Right renal pelvis (tissue), 4 donors: Measurements from ENCODE around the gene YJEFN3. TPM values are rescaled to one million over a fixed set of nuclear protein-coding genes. Genes with fewer than 3 reads are reported as not detected.

Experiments
- DNase-seq, 4 donors: peaks; one replicate each; pipeline ENCODE4 v3.0.0-alpha.2; 2013; ENCODE audit warnings: low read depth in 4 of 4, low spot score in 3 of 4, missing footprints in 1 of 4
- polyA plus RNA-seq, 4 donors: library from polyadenylated mRNA; unstranded; fragments of 120-200 nt; gene quantifications; one replicate each; pipeline ENCODE4 v1.2.1, GENCODE V29; 2013; ENCODE audit not compliant: insufficient read length in 4 of 4

The YJEFN3 gene
- polyA plus RNA-seq, 4 donors = 5.1 to 10.0 (median 6.2) TPM

- DNase-seq = no peak
Measured at GRCh38 chr19:19549804-19550464, 21.2 kb downstream of the YJEFN3 start.

GRCh38 chr19:19550485-19550929 is 21.8 kb downstream of the YJEFN3 start:
- no peak for DNase-seq

- no peak for DNase-seq
Measured at GRCh38 chr19:19550972-19551852, 22.5 kb downstream of the YJEFN3 start.

DNA sequence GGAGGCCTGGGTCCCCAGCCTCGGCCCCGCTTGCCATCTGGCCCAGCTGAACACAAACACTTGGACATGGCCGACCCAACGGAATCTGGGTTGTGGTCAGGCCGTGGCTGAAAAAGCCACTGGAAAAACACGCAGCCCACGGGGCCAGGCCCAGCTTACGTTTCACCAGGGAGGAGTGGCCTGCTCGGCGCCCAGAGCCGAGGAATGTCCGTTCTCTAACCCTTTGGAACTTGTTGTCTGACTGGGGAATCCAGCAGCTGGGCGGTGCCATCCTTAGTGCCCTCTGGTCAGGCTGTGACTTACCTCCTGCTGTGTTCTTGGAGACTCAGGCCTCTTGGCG is 23.1 kb downstream of the YJEFN3 start:
- no peak for DNase-seq

- no peak for DNase-seq
Measured at GRCh38 chr19:19552798-19553197, 24.1 kb downstream of the YJEFN3 start.

DNA sequence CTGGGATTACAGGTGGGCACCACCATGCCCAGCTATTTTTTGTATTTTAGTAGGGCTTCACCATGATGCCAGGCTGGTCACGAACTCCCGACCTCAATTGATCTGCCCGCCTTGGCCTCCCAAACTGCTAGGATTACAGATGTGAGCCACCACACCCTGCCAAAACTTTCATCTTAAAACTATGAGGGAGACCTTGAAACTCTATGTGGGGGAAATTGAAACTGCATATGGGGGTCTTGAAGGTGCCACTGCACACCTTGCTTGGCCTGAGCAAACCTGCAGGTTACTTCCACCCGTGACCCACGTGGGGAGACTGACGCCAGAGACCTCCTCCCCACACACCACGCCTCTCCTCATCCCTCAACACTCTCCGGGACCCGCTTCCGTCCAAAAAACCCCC is 25.0 kb downstream of the YJEFN3 start:
- DNase-seq = no peak

DNA sequence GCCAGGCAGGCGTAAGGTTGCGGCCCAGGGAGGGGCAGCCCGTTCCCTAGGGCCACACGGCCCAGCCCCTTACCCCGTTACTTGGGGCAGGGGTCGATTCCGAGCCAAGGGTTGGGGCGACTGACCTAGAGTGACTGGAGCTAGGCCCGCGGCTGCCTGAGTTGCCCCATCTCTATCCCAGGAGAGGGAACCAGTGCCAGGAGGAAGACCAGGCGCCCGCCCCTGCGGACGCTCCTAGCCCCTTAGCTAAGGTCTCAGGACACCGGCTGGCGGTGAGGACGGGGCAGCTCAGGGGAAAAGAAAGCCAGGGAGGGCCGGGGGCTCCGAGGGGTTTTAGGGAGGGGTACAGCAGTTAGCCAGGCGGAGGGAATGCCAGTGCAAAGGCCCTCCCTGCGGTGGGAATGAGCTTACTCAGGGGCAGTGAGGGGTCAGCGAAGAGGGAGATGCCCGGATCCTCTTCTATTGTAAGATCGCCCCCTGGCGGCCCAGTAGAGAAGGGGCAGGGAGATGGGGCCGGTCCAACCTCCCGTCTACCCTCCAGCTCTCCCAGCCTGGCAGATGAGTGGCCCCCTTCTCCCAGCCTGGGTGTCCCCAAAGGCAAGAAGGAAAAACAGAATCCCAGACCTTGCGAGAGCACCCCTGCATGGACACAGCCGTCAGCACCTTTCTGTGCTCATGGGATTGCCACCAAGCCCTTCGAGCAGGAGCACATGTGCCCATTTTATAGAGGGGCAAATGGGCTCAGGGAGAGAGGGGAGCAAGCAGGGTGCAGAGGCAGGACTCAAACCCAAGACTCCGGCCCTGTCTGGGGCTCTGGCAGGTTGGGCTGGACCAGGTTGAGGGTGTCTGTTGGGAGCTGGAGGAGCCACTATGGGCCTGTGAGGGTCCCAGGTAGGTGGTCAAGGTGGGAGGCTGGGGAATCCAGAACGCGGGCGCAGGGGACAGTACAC is 25.6 kb downstream of the YJEFN3 start:
- no peak for DNase-seq

DNA sequence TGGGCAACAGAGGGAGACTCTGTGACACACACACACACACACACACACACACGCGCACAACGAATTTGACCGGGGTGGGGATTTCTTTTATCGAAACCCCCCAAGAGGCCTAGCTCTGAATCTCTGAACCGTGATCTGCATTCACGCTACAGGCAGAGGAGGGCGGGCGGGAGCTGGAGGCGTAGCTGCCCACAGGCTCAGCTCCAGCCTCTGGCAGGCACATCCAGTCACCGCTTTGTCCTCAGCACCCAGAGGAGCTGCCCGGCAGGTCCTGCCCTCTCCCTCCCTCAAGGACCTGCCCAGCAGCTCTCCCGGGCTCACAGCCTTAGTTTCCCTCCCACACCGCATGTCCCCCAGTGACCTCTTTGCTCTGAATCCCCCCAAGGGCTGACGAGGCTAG is 29.3 kb downstream of the YJEFN3 start:
- no peak for DNase-seq

- no peak for DNase-seq
Measured at GRCh38 chr19:19558636-19559035, 29.9 kb downstream of the YJEFN3 start.

- no peak for DNase-seq
Measured at GRCh38 chr19:19559931-19560330, 31.2 kb downstream of the YJEFN3 start.

DNA sequence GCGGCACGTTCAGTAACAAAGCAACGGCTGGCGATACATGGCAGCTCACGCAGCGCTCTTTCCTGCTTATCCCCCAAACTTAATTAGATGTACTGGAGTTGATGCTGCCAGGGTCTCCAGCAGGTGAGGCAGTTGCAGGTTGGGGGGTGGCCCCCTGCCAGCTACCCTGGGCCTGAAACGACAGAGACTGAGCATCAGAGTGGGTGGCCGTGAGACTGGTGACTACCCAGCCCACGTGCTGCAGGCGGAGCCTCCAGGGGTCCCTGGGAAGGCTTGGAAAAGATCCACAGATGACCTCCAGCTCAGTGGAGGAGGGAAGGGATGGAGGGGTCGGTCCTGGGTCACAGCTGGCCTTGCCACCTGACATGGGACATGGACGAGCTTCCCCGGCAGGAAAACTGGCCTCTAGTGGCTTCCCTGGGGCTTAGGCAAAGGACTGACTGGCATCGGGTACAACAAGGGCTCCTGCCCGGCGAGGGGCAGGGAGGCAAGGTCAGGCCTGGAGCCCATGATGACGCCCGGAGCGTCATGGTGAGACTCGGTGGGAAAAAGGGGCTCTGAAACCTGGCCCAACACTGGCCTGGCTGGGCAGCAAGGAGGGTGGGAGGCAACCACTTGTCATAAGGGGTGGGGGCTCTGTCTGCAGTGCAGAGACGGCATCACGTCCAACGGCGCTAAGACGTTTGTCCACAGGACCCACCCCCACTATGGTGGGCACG is 33.4 kb downstream of the YJEFN3 start:
- DNase-seq = no peak

GRCh38 chr19:19562665-19563347 is 34.1 kb downstream of the YJEFN3 start:
- DNase-seq = no peak

DNA sequence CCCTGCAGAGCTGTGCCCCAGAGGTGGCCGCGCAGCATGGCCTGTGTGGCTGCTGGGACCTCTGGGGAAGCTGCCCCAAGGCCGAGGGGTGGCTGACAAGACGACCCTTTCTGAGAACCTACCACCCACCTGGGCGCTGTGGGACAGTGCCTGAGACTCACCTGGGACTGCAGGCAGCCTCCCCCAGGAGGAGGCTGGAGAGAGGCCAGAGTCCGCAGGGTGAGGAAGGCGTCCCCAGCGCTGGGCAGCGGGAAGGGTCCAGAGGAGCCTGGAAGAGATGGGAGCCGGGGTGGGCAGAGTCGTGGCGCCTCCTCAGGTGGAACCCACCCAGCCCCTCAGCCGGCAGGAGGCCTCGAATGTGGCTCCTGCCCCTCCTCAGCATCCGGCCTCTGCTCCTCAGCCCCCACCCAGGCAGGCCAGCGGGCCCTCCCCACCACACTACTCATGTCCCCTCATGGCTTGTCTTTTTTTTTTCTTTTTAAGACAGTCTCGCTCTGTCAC is 34.7 kb downstream of the YJEFN3 start:
- DNase-seq = no peak

- no peak for DNase-seq
Measured at GRCh38 chr19:19566306-19566705, 37.6 kb downstream of the YJEFN3 start.

DNA sequence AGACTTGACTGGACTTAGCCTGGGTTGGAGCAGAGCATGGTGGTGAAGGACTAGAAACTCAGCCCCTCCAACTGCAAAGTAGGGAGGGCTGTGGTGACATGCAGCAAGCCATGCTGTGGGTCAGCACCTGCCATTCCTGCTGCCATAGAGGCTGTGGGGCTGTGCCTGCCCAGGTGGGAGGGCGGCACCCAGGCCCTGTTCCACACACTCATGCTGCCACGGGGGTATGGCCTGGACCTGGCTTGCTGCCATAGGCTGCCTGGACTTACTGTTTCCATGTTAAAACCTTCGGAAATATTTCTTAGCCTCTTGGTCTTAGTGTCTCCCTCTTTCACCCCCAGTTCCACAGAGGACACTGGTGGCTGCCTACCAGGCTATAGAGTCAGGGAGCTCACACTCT is 38.7 kb downstream of the YJEFN3 start:
- DNase-seq = no peak

- DNase-seq = no peak
Measured at GRCh38 chr19:19568802-19569756, 40.4 kb downstream of the YJEFN3 start.

DNA sequence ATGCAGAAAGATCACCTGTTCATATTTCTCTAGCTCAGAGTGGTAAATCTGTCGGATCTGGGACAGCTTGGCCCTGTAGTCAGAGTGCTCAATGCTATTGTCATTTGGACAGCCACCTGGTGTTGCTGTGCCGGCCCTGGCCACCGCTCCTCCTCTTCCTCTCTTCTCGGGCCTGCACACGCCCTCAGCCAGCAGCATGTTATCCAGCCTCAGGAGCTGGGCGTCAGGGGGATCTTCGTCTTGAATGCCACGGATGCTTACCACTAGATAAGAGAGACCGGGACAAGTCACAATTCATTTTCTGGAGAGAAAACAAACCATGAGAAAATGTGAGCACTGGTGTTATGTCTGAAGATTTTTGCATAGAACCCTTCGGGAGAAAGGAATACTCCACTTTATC is 41.9 kb downstream of the YJEFN3 start:
- no peak for DNase-seq

DNA sequence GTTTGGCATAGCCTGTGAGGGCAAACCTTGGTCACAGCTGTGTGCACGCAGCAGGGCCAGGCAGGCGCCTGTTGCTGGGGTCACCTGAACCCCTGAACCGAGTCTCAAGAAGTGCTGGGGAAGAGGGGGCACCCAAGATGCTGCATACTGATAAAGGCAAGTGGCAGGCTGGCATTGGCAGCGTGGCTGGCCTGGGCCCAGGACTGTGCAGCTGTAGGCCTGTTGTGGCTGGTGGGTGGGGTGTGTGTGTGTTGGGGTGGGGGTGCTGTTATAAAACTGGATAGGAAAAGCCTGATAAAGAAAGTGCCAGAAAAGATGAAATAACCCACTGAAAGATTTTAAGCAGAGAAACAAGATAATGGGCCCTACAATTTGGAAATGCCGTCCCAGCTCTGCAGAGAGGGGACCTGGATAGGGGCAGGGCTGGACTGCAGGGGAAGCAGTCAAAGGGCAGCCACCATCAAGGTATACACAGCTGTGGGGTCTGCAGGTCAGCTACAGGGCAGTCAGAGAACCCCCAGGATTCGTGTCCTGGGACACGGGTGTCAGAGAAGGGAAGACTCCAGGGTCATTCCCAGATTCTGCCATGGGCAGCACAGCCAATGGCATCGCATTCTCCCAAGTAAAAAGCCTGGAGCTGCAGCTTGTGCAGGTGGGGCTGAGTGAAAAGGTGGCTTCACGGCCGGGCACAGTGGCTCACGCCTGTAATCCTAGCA is 42.5 kb downstream of the YJEFN3 start:
- DNase-seq = no peak
